Neural progenitor cell (in vitro differentiated cells): ENCODE data around the gene TMEM132E.

Experiments
- EZH2 ChIP-seq: fragments of 200-600 bp; sonication (generic); IDR thresholded peaks from 2 replicates; pipeline ENCODE4 v1.6.1; 2017; ENCODE audit warnings: antibody characterized with exemption, mild to moderate bottlenecking, moderate library complexity
- TF ChIP-seq, protein P1 (sequence below): fragments of 200-600 bp; sonication (generic); IDR thresholded peaks from 2 replicates; pipeline ENCODE4 v1.5.1; 2017; ENCODE audit warnings: antibody characterized with exemption, mild to moderate bottlenecking

- no peak for TF ChIP-seq EZH2
- TF ChIP-seq, protein P1, sequence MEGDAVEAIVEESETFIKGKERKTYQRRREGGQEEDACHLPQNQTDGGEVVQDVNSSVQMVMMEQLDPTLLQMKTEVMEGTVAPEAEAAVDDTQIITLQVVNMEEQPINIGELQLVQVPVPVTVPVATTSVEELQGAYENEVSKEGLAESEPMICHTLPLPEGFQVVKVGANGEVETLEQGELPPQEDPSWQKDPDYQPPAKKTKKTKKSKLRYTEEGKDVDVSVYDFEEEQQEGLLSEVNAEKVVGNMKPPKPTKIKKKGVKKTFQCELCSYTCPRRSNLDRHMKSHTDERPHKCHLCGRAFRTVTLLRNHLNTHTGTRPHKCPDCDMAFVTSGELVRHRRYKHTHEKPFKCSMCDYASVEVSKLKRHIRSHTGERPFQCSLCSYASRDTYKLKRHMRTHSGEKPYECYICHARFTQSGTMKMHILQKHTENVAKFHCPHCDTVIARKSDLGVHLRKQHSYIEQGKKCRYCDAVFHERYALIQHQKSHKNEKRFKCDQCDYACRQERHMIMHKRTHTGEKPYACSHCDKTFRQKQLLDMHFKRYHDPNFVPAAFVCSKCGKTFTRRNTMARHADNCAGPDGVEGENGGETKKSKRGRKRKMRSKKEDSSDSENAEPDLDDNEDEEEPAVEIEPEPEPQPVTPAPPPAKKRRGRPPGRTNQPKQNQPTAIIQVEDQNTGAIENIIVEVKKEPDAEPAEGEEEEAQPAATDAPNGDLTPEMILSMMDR: no peak
Observed at GRCh38 chr17:34628879-34629278, 49.5 kb downstream of the TMEM132E start.
